GM19193 (cell line): ENCODE measurements around the gene TPO.

Experiments
- POLR2A ChIP-seq: IDR thresholded peaks from 4 replicates; pipeline ENCODE4 v1.6.1; 2011; ENCODE audit not compliant: insufficient read depth, insufficient read length; ENCODE audit errors: extremely low read depth

TPO gene

GRCh38 chr2:1516798-1517060 lies 103.5 kb downstream of the TPO start:
- no peak for TF ChIP-seq POLR2A

GRCh38 chr2:1517786-1518185 lies 104.5 kb downstream of the TPO start:
- TF ChIP-seq POLR2A: no peak

- TF ChIP-seq POLR2A: no peak
Observed at GRCh38 chr2:1518331-1518803, 105.1 kb downstream of the TPO start.

GRCh38 chr2:1518867-1519530 lies 105.7 kb downstream of the TPO start:
- no peak for TF ChIP-seq POLR2A

GRCh38 chr2:1521191-1521877 lies 108.1 kb downstream of the TPO start:
- no peak for TF ChIP-seq POLR2A

GRCh38 chr2:1521878-1522830 lies 108.9 kb downstream of the TPO start:
- TF ChIP-seq POLR2A: no peak

- no peak for TF ChIP-seq POLR2A
Observed at GRCh38 chr2:1527153-1527992, 114.1 kb downstream of the TPO start.

- TF ChIP-seq POLR2A: no peak
Observed at GRCh38 chr2:1528273-1529064, 115.2 kb downstream of the TPO start.

- no peak for TF ChIP-seq POLR2A
Observed at GRCh38 chr2:1538663-1539062, 125.4 kb downstream of the TPO start.

- no peak for TF ChIP-seq POLR2A
Observed at GRCh38 chr2:1539441-1539840, 126.2 kb downstream of the TPO start.

- no peak for TF ChIP-seq POLR2A
Observed at GRCh38 chr2:1539973-1540372, 126.7 kb downstream of the TPO start.

GRCh38 chr2:1540481-1540880 lies 127.2 kb downstream of the TPO start:
- TF ChIP-seq POLR2A: no peak

GRCh38 chr2:1541040-1541439 lies 127.8 kb downstream of the TPO start:
- TF ChIP-seq POLR2A: no peak
